ENCODE measurements around the gene ZER1. TPM values are rescaled to one million over a fixed set of nuclear protein-coding genes. Genes with fewer than 3 reads are reported as not detected.
A peak's percentile ranks its signal among the peaks of the same experiment; 100 is the strongest.
"Not testable (repeated sequence)": the region's sequence is repeated elsewhere in the genome, so short reads cannot be mapped to it uniquely, and the experiment has no call there.

ZER1 gene
- total RNA-seq, 1 experiment from 2014 or later = 30.1 TPM

DNA sequence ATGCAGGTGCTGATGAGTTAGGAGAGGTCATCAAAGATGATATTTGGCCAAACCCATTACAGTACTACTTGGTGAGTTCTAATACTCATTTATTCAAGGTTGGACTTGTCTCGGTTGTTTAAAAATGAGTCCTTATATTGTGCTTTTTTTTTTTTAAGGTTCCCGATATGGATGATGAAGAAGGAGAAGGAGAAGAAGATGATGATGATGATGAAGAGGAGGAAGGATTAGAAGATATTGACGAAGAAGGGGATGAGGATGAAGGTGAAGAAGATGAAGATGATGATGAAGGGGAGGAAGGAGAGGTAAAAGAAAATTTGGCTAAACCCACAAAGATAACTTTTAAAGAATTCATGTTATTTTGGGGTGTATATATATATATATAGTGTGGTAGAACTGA lies 78.0 kb downstream of the ZER1 start:
- DNase-seq (ENCODE audit: low read depth) = not testable (repeated sequence)

DNA sequence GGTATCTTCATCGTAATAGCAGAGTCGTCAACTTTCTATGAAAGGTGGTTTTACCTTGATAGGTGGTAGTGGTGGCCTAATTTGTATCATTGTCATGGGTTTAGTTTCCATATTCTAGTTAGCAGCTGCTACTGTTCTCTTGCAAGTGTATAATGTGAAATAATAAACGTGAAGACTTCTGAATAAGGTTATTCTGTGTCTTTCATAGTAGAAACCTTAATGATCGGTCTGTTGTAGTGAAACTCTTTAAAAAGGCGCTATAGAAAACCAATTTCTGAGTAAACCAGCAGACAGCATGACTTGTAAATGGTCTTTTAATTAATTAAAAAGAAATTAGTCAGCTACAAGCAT lies 81.1 kb downstream of the ZER1 start:
- no peak for DNase-seq (ENCODE audit: low read depth)

DNA sequence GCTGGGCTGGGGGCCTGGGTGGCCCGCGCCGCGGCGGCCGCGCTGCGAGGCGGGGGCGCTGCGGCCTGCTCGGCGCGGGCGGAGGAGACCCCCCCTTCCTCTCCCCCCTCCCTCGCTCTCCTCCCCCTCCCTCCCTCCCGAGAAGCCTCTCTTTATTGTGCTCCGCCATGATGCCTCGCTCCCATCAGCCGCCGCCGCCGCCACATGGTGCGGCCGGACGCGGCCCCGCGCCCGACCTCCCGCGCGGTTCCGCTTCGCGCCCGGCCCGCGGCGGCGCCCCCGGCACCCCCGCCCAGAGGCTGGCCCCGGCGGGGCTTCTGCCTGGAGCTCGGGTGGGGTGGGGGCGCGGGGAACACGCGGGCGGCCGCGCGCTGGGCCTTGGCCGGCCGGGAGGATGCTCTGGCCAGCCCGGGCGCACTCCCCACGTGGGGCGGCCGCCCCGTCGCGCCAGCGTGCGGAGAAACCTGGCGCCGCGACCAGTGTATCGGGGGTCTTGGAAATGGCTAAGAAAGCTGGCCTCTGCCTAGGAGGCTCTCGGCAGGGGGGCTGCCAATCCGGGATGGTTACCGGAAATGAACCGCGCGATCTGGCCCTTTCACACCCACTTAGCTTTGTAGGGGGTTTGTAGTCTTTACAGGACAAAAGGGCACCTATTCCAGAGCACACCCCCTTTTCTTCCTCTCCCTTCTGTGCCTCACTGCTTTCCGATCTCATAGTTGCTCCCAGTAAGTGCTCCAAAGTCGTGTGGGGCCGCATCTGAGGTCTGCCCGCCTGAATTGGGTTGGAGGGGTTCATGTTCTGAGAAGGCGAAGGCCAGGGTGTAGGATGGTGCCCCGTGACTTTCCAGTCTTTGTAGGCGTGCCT lies 81.7 kb downstream of the ZER1 start:
- peak; percentile 40 for DNase-seq (ENCODE audit: low read depth)

DNA sequence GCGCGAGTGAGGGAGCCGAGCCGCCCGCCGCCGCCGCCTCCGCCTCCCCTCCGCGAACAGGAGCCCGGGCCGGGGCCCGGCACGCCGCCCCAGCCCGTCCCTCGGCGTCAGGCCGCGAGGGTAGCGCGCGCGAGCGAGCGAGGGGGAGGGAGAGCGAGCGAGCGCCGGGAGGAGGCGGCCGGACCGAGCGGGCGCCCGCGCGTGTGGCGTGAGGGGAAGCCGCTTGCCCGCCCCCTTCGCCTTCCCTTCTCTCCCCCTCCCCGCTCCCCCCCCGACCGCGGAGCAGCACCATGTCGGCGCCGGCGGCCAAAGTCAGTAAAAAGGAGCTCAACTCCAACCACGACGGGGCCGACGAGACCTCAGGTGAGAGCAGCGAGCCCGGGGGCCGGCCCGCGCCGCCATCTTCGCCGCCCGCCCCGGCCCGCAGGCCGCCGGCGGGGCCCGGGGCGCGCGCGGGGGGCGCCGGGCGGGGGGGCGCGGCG lies 82.4 kb downstream of the ZER1 start:
- no peak for DNase-seq (ENCODE audit: low read depth)

DNA sequence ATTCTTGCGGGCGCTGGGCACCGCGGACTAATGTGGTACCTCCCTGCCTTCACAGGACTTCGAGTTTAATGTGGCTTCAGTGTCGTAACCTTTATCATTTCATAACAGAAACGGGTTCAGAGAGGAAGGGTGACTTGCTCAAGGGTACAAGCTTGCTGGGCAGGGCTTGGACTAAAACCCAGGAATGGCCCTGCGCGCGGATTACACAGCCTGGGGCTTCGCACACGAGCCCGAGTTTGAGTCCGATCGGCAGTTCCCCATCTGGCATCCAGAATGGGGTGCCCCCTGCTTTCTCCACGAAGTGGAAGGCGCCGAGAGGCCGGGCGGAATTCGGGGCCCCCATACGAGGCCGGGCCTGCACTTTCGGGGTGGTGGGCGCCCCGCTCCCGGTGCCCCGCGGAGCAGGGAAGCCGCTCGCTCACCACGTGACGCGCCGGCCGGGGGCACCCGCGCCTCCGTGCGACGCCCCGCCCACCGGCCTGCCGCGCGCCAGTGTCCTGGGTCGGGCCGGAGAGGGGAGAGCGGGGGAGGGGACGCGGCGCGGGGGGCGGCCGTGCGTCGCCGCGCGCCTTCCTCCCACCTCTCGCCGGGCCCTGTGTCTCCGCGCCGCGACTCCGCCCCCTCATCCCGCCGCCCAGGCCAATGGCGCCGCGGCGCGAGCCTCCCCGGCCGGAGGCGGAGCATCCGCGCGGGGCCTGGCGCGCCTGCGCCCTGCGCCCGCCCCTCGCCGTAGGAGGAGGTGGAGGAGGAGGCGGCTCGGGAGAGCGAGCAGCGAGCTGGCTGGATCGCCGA lies 83.0 kb downstream of the ZER1 start, which contains the start of gene SET:
SET (plus strand) TSS at position 722 of the 792 bp plus-strand sequence. CDS start 361 bp downstream, outside the sequence.
- DNase-seq (ENCODE audit: low read depth) = peak; percentile 92

DNA sequence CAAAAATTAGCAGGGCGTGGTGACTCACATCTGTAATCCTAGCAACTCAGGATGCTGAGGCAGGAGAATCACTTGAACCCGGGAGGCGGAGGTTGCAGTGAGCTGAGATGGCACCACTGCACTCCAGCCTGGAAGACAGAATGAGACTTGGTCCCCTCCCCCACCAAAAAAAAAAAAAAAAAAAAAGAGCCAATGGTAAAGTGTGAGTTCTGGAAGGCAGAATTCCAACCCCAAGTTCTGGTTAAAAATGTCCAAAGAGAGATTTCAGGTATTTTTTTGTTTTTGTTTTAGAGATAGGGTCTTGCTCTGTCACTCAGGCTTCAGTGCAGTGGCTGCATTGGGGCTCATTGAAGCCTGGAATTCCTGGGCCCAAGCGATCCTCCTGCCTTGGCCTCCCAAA lies 84.3 kb downstream of the ZER1 start:
- DNase-seq (ENCODE audit: low read depth) = no peak

DNA sequence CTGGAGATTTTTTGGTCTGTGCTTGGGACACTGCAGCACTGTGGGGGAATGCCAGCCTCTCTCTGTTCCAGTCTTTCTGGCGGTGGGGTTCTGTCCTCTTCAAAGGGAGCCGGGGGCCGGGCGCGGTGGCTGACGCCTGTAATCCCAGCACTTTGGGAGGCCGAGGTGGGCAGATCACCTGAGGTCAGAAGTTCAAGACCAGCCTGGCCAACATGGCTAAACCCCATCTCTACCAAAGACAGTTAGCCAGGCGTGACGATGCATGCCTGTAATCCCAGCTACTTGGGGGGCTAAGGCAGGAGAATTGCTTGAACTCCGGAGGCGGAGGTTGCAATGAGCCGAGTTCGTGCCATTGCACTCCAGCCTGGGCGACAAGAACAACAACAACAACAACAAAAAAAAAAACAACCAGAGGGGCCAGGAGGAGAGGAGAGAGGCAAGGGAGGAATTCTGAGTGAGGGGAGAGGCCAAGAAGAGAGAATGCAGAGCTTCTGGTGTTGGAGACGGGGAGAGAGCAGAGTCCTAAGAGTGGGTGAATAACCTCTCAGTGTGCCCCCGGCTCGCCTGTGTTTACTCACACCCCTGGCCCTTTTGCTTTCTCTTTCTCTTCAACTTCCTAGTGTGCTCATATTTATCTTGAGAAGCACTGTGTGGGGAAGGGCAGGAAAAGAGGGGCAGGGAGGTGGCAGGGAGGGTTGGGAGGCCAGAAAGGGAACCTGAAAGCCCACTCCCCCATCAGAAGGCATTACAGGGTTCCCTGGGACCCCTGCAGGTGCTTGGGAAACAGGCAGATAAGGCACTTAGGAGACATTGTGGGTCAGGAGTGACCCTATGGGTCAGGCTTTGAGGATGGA lies 85.9 kb downstream of the ZER1 start:
- peak; percentile 30 for DNase-seq (ENCODE audit: low read depth)

DNA sequence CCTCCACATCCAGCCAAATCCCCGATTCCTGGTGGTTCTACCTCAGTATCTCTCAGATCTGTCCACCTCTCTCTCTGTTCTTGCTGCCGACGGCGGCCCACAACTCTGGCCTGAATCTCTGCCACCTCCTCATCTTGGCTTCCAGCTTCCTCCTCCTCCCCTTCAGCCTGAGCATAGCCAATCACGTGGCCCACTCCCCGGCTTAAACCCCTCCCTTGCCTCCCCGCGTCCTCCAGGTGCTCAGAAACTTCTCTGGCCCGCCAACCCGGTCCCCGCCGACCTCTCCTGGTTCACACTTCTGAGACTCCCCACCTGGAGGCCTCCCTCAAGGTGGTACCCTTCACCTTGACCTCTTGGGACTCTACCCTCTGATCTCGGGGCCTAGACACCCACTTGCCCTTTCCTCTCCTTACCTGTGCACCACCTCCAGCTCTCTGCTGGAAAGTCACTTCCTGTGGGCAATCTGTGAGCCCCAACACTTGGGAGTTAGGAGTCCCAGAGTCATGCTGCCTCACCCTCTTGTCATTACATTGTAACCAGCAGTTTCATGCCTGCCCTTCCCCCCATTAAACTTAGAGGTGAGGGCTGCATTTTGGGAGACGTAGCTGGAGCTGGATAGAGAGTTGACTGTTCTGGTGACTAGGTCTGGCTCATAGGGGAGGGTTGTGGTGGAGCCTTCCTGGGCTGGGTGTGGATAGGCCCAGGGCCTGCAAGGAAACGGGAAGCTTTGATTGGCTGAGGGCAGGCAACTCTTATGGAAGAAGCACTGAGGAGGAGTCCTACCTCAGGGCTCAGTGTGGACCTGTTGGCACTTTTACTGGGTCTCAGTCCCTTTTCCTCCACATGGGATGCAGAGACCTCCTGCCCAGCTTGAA lies 87.2 kb downstream of the ZER1 start:
- peak; percentile 89 for DNase-seq (ENCODE audit: low read depth)

DNA sequence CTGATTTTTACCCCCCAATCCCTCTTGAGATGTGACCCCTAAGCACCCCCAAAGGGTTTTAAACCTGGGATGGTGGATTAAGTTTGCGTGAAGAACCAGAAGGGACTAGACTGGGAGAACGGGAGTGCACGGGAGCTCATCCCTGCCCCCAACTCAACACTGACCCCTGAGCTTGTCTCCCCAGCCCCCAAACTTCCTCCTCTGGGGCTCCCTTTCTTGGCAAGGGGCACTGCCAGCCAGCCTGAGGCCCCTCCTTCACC lies 87.7 kb downstream of the ZER1 start:
- DNase-seq (ENCODE audit: low read depth) = no peak

DNA sequence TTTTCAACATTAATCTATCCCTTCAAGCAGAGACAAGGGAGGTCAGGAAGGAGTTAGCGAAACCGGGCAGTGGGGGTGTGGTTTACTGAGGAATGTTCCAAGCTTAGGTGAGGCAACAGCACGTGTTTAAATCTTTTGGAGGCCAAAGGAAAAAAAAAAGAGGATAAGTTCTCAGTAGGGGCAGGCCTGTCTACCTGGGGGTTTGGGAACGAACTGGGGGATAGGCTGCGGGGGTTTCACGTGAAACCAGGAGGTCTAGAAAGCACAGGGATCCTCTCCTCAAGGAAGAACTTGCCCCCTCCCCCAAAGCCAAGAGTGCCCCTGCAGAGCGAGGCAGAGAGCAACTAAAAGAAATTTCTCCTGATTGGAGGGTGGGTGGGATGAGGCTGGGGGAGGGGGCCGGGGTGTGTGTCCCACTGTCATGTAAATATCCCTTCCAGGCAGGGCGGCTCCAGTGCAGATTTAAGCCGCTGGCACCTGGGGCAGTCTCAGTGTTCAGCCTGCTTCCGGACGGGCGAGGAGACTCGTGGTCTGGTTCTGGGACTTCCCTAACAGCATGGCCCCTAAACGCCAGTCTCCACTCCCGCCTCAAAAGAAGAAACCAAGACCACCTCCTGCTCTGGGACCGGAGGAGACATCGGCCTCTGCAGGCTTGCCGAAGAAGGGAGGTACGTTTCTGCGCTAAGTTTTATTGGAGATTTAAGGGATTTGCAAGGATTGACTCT lies 88.2 kb downstream of the ZER1 start:
- DNase-seq (ENCODE audit: low read depth) = peak; percentile 34

Other genes starting within 250 kb of the ZER1 start
- 116 and 198 TPM in 2 replicates for gene SPTAN1, start 219.3 kb downstream of the ZER1 start, total RNA-seq (2014; rRNA removed; shearing (Covaris generic))
- 94.7 and 137 TPM in 2 replicates for gene DYNC2I2, start 115.1 kb downstream of the ZER1 start, total RNA-seq (2014; rRNA removed; shearing (Covaris generic))
- 430 and 608 TPM in 2 replicates for gene SET, start 82.7 kb downstream of the ZER1 start, total RNA-seq (2014; rRNA removed; shearing (Covaris generic))
- 3.5 and 7.4 TPM in 2 replicates for gene PKN3, start 69.4 kb downstream of the ZER1 start, total RNA-seq (2014; rRNA removed; shearing (Covaris generic))
- 154 and 175 TPM in 2 replicates for gene ZDHHC12, start 47.8 kb downstream of the ZER1 start, total RNA-seq (2014; rRNA removed; shearing (Covaris generic))
- gene TBC1D13, start 15.3 kb upstream of the ZER1 start, total RNA-seq (2014; rRNA removed; shearing (Covaris generic)) = 31.6 and 58.7 TPM in 2 replicates
- gene ENDOG, start 46.6 kb upstream of the ZER1 start, total RNA-seq (2014; rRNA removed; shearing (Covaris generic)) = 10.3 and 18.9 TPM in 2 replicates
- 32.8 and 37.2 TPM in 2 replicates for gene SPOUT1, start 57.9 kb upstream of the ZER1 start, total RNA-seq (2014; rRNA removed; shearing (Covaris generic))
- gene KYAT1, start 110.0 kb upstream of the ZER1 start, total RNA-seq (2014; rRNA removed; shearing (Covaris generic)) = 12.7 and 15.9 TPM in 2 replicates
- 47.9 and 65.2 TPM in 2 replicates for gene LRRC8A, start 110.2 kb upstream of the ZER1 start, total RNA-seq (2014; rRNA removed; shearing (Covaris generic))
- gene PHYHD1, start 149.1 kb upstream of the ZER1 start, total RNA-seq (2014; rRNA removed; shearing (Covaris generic)) = not detected in 2 replicates
- gene DOLK, start 175.7 kb upstream of the ZER1 start, total RNA-seq (2014; rRNA removed; shearing (Covaris generic)) = 23.9 and 29.8 TPM in 2 replicates
- gene NUP188, start 175.8 kb upstream of the ZER1 start, total RNA-seq (2014; rRNA removed; shearing (Covaris generic)) = 67.6 and 77.6 TPM in 2 replicates

Measured in M059J (cell line).